GM23248 (cell line): ENCODE data around the gene FNDC3B.

ENCODE experiments used
- EZH2 ChIP-seq: fragments of 200-600 bp; sonication (generic); IDR thresholded peaks from 2 replicates; pipeline ENCODE4 v1.6.1; 2018; ENCODE audit warnings: antibody characterized with exemption, mild to moderate bottlenecking; ENCODE audit not compliant: insufficient read depth, poor library complexity, severe bottlenecking
- EZH2phosphoT487 ChIP-seq: fragments of 200-600 bp; sonication (generic); IDR thresholded peaks from 2 replicates; pipeline ENCODE4 v1.6.1; 2018; ENCODE audit warnings: antibody characterized with exemption, moderate library complexity, mild to moderate bottlenecking, low read depth; ENCODE audit not compliant: insufficient read depth

GRCh38 chr3:172043766-172044165 is 4.4 kb downstream of the FNDC3B start:
- no peak for TF ChIP-seq EZH2
- TF ChIP-seq EZH2phosphoT487: no peak
